ENCODE data around the gene DYRK1A.

Gene DYRK1A

GRCh38 chr21:37574751-37575150 is 208.2 kb downstream of the DYRK1A start:
- Histone ChIP-seq H3K27ac (ENCODE audit: low read depth, low read length) (no peak overlapping the region), H3K9ac (ENCODE audit: low read length) (no peak overlapping the region), H3K36me3 (ENCODE audit: control insufficient read depth, insufficient read depth, low read length) (no peaks in the 10 kb centered on the region), H3K27me3 (ENCODE audit: control insufficient read depth, insufficient read depth, low read length) (peaks cover 3% of the 10 kb centered on the region), H3K4me1 (ENCODE audit: control insufficient read depth, insufficient read depth, low read length) (no peaks in the 10 kb centered on the region), H3K4me3 (ENCODE audit: low read length) (no peak overlapping the region)

- H3K27ac ChIP-seq (ENCODE audit: low read depth, low read length), result no peak overlapping the region
- H3K4me3 ChIP-seq (ENCODE audit: low read length), result no peak overlapping the region
- H3K36me3 ChIP-seq (ENCODE audit: control insufficient read depth, insufficient read depth, low read length), result no peaks in the 10 kb centered on the region
- H3K4me1 ChIP-seq (ENCODE audit: control insufficient read depth, insufficient read depth, low read length), result no peaks in the 10 kb centered on the region
- no peak overlapping the region for H3K9ac ChIP-seq (ENCODE audit: low read length)
- H3K27me3 ChIP-seq (ENCODE audit: control insufficient read depth, insufficient read depth, low read length), result peaks cover 3% of the 10 kb centered on the region
Observed at GRCh38 chr21:37575580-37575979, 209.0 kb downstream of the DYRK1A start.
